Fibroblast of lung (primary cell): Measurements from ENCODE around the gene SNX6. TPM values are rescaled to one million over a fixed set of nuclear protein-coding genes. Genes with fewer than 3 reads are reported as not detected.
"Not testable (repeated sequence)": the region's sequence is repeated elsewhere in the genome, so short reads cannot be mapped to it uniquely, and the experiment has no call there.

ENCODE experiments used
- DNase-seq, 2 donors: peaks; one replicate each; pipeline versions ENCODE4 v3.0.0 to v3.0.0-alpha.2; 2010; ENCODE audit warnings: low read depth in 2 of 2
- H2AFZ ChIP-seq: 2 replicates; pipeline ENCODE4 v1.5.1; 2012; ENCODE audit warnings: low read length, control low read depth, inconsistent platforms
- H3K27ac ChIP-seq: 2 replicates; pipeline ENCODE4 v1.5.1; 2011; ENCODE audit warnings: low read length, control low read depth; ENCODE audit not compliant: insufficient read depth
- H3K27me3 ChIP-seq: 2 replicates; pipeline ENCODE4 v1.5.1; 2011; ENCODE audit warnings: mild to moderate bottlenecking, low read length; ENCODE audit not compliant: control insufficient read depth, insufficient read depth
- H3K36me3 ChIP-seq: 2 replicates; pipeline ENCODE4 v1.5.1; 2011; ENCODE audit warnings: low read length; ENCODE audit not compliant: control insufficient read depth, insufficient read depth
- H3K4me1 ChIP-seq: 2 replicates; pipeline ENCODE4 v1.5.1; 2011; ENCODE audit warnings: low read length; ENCODE audit not compliant: control insufficient read depth, insufficient read depth; ENCODE audit errors: extremely low read depth
- H3K4me2 ChIP-seq: 2 replicates; pipeline ENCODE4 v1.5.1; 2011; ENCODE audit warnings: low read length, control low read depth; ENCODE audit not compliant: insufficient read depth; ENCODE audit errors: extremely low read depth
- H3K4me3 ChIP-seq, 4 experiments: fragments of 200-600 bp in 1 of 4; sonication (generic) in 1 of 4; replicated peaks in 1 of 4; 2 replicates each; pipeline ENCODE4 v1.5.1; 2011 to 2016; ENCODE audit warnings: low read length in 4 of 4, low read depth in 3 of 4, mild to moderate bottlenecking in 3 of 4, control low read depth in 2 of 4, inconsistent platforms in 1 of 4, mixed read lengths in 1 of 4; ENCODE audit not compliant: insufficient read depth in 1 of 4; ENCODE audit errors: control extremely low read depth in 1 of 4
- H3K79me2 ChIP-seq: 2 replicates; pipeline ENCODE4 v1.5.1; 2012; ENCODE audit warnings: mild to moderate bottlenecking, low read length, inconsistent platforms; ENCODE audit not compliant: control insufficient read depth, insufficient read depth
- H3K9ac ChIP-seq: 2 replicates; pipeline ENCODE4 v1.5.1; 2011; ENCODE audit warnings: mild to moderate bottlenecking, low read length, control low read depth; ENCODE audit not compliant: insufficient read depth
- H3K9me3 ChIP-seq: 2 replicates; pipeline ENCODE4 v1.5.1; 2012; ENCODE audit warnings: low read depth, low read length; ENCODE audit not compliant: control insufficient read depth, insufficient read depth
- H4K20me1 ChIP-seq: 2 replicates; pipeline ENCODE4 v1.5.1; 2011; ENCODE audit warnings: low read length; ENCODE audit not compliant: control insufficient read depth, insufficient read depth; ENCODE audit errors: extremely low read depth
- CTCF ChIP-seq, 2 donors: IDR thresholded peaks in 1 of 2; conservative IDR thresholded peaks in 1 of 2; 1 replicate in 1 of 2; 2 replicates in 1 of 2; pipeline ENCODE4 v1.5.1; 2011 to 2012; ENCODE audit warnings: low read length in 2 of 2, control low read depth in 1 of 2, inconsistent platforms in 1 of 2, low read depth in 1 of 2, mild to moderate bottlenecking in 1 of 2
- EZH2 ChIP-seq: IDR thresholded peaks from 2 replicates; pipeline ENCODE4 v1.5.1; 2012; ENCODE audit warnings: low read length, control low read depth, mild to moderate bottlenecking; ENCODE audit errors: missing control alignments
- polyA plus RNA-seq, 2 donors: library from polyadenylated mRNA; depleted of rRNA in 1 of 2; stranded (reverse) in 1 of 2; unstranded in 1 of 2; fragments of >200 nt; gene quantifications; 2 replicates each; pipeline ENCODE4 v1.2.1, GENCODE V29; 2011 to 2012; ENCODE audit warnings: missing spikeins in 1 of 2
- total RNA-seq: library from RNA; depleted of rRNA; stranded (reverse); fragments of >200 nt; gene quantifications from 2 replicates; pipeline ENCODE4 v1.2.1, GENCODE V29; 2014

The SNX6 gene
- total and polyA plus RNA-seq, 2 donors (not counting 1 experiment from before 2014, with no cell fraction given) = 131 to 232 TPM

DNA sequence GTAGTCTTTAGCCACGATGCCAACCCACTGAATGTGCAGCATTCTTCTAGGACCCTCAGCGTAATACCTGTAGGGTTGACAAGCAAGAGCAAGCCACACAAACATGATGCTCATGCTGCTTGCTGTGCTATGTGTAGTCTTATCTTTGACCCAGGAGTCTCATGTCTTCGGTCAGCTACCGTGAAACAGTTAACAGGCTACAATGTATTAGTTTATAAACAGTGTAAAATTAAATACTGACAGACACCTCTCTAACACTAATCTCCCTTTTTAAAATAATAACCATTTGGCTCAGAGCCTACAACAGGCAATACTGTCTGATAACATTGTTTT lies 92.3 kb downstream of the SNX6 start:
- Histone ChIP-seq H3K9me3 (no peaks in the 10 kb centered on the region), H3K4me3 (peak overlapping the region in 3 of 4 experiments; percentile 12 to 94 (median 31)), H3K36me3 (no peaks in the 10 kb centered on the region), H3K4me1 (peaks cover 6% of the 10 kb centered on the region), H2AFZ (no peak overlapping the region), H3K79me2 (peaks cover 19% of the 10 kb centered on the region), H3K27ac (peak overlapping the region; percentile 49), H4K20me1 (no peaks in the 10 kb centered on the region), H3K27me3 (no peaks in the 10 kb centered on the region), H3K4me2 (peak overlapping the region; percentile 23), H3K9ac (no peak overlapping the region)
- no peak for DNase-seq
- TF ChIP-seq EZH2 = no peak
- no peak for TF ChIP-seq CTCF (conservative IDR thresholded peaks at IDR 0.05 in 1 of 2, IDR thresholded peaks at IDR 0.05 in 1 of 2; ENCODE audit: low read depth in 1 of 2, low read length in 2 of 2)

DNA sequence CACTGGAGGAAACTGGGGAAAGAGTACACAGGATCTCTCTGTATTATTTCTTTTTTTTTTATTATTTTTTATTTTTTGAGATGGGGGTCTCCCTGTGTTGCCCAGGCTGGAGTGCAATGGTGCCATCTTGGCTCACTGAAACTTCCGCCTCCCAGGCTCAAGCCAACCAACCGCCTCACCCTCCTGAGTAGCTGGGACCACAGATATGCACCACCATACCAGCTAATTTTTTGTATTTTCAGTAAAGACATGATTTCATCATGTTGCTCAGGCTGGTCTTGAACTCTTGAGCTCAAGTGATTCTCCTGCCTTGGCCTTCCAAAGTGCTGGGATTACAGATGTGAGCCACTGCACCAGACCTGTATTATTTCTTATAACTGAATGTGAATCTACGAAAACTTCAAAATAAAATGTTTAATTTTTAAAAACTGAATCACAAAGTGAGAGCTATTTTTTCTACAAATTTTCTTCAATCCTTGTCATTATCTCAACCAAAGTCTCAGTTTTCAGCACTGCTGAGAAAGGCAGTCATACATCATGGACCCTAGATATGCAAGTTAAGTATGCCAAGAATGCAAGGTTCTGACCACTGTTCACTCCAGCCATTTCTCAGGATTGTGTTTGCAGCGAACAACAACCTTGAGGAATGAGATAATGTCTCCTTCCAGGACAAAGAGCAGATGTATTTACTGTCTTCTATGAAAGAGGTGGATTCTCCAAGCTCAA lies 92.8 kb downstream of the SNX6 start:
- peak in 1 of 2 donors; percentile 96 for DNase-seq
- no peaks in the 10 kb centered on the region for H4K20me1 ChIP-seq
- no peaks in the 10 kb centered on the region for H3K27me3 ChIP-seq
- no peak overlapping the region for H2AFZ ChIP-seq
- no peaks in the 10 kb centered on the region for H3K9me3 ChIP-seq
- TF ChIP-seq CTCF (conservative IDR thresholded peaks at IDR 0.05 in 1 of 2, IDR thresholded peaks at IDR 0.05 in 1 of 2; ENCODE audit: low read depth in 1 of 2, low read length in 2 of 2) = no peak
- no peak for TF ChIP-seq EZH2
- H3K4me3 ChIP-seq = peak overlapping the region in 2 of 4 experiments; percentile 19 to 94
- peak overlapping the region; percentile 23 for H3K4me2 ChIP-seq
- H3K79me2 ChIP-seq = peaks cover 19% of the 10 kb centered on the region
- peaks cover 6% of the 10 kb centered on the region for H3K4me1 ChIP-seq
- no peaks in the 10 kb centered on the region for H3K36me3 ChIP-seq
- H3K9ac ChIP-seq = no peak overlapping the region
- peak overlapping the region; percentile 49 for H3K27ac ChIP-seq

GRCh38 chr14:34527591-34527990 lies 102.4 kb downstream of the SNX6 start:
- no peaks in the 10 kb centered on the region for H3K36me3 ChIP-seq
- no peak overlapping the region for H3K27ac ChIP-seq
- no peak overlapping the region for H3K9ac ChIP-seq
- TF ChIP-seq CTCF (conservative IDR thresholded peaks at IDR 0.05 in 1 of 2, IDR thresholded peaks at IDR 0.05 in 1 of 2; ENCODE audit: low read depth in 1 of 2, low read length in 2 of 2) (no peak), EZH2 (no peak)
- H2AFZ ChIP-seq = no peak overlapping the region
- no peaks in the 10 kb centered on the region for H4K20me1 ChIP-seq
- H3K9me3 ChIP-seq = no peaks in the 10 kb centered on the region
- H3K79me2 ChIP-seq = no peaks in the 10 kb centered on the region
- H3K27me3 ChIP-seq = no peaks in the 10 kb centered on the region
- no peak overlapping the region for H3K4me3 ChIP-seq
- H3K4me2 ChIP-seq = no peak overlapping the region
- no peak for DNase-seq
- no peaks in the 10 kb centered on the region for H3K4me1 ChIP-seq

DNA sequence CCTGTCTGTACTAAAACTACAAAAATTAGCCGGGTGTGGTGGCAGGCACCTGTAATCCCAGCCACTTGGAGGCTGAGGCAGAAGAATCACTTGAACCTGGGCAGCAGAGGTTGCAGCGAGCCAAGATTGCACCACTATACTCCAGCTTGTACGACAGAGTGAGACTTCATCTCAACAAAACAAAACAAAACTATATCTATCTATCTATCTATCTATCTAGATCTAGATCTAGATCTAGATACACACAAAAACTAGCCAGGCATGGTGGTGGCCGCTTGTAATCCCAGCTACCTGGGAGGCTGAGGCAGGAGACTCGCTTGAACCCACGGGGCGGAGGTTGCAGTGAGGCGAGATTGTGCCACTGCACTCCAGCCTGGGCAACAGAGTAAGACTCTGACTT lies 105.7 kb downstream of the SNX6 start:
- not testable (repeated sequence) for H3K27me3 ChIP-seq

More for the DNA sequence above, 105.7 kb downstream of the SNX6 start:
- not testable (repeated sequence) for DNase-seq, H2AFZ ChIP-seq, H4K20me1 ChIP-seq, H3K4me2 ChIP-seq, H3K27ac ChIP-seq, H3K4me3 ChIP-seq, H3K9me3 ChIP-seq, H3K4me1 ChIP-seq, H3K9ac ChIP-seq, H3K36me3 ChIP-seq, H3K79me2 ChIP-seq
